Measurements from ENCODE around the gene ASB12.
"Not testable (repeated sequence)": the region's sequence is repeated elsewhere in the genome, so short reads cannot be mapped to it uniquely, and the experiment has no call there.

Gene ASB12, protein sequence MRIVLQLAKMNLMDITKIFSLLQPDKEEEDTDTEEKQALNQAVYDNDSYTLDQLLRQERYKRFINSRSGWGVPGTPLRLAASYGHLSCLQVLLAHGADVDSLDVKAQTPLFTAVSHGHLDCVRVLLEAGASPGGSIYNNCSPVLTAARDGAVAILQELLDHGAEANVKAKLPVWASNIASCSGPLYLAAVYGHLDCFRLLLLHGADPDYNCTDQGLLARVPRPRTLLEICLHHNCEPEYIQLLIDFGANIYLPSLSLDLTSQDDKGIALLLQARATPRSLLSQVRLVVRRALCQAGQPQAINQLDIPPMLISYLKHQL

DNA sequence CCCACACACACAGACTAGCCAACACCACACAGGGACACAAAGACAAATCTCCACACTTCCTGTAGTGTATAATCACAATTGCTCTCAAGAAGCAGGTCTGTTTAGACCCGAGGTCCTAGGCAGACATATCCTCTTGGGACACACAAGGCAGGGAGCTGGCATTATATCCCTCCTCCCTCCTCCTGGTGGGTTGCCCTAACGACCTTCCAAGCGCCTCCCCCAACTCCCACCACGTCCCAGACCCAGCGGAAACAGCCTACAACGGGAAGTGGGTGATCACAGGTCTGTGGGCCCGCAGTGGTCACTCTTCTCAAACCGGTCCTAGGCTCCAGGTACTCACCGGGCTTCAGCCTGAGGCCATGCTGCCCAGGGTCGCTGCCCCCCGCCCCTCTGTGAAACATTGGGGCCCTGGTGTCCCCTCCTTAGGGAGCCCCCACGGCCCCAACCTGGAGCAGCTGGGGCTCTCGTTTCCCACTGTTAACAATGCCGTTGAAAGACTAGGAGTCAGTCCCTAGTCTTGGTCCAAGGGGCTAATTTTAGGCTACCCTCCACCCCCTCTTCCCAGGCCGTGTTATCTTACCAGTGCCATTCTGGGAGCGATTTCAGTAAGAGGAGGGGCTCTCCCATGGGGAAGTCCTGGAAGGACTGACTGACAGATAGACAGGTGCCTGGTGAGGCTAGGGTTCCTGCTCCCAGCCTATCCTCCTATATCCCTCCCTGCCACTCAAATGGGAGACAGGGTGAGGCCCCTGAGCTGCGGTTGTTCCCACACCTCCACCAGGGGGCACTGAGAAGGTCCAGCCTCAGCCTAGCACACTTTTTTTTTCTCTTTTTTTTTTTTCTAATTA, at the start of gene ASB12:
Gene ASB12, minus strand, starts transcription at position 485 of the 848 bp plus-strand sequence. CDS start 4,957 bp downstream, outside the sequence.
- ATAC-seq: no peak
- DNase-seq: no peak

DNA sequence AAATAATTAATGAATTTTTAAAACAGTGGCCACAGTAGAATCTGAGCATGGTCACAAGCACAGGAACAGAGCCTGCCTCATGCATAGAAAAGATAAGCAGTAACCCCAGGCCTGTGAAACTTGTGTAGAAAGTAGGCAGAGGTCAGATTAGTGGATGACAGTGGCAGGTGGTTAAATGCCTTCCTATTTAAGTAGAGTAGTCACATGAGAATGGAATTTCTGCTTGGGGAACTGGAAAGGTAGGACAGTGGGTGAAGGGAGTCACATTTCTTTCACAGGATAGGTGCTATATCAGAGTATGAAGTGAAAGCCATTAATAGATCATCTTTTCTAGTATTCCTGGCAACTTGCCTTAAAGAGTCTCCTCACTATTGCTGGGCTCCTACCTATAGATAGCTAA, 34.9 kb upstream of the ASB12 start:
- no peak for ATAC-seq
- no peak for DNase-seq

DNA sequence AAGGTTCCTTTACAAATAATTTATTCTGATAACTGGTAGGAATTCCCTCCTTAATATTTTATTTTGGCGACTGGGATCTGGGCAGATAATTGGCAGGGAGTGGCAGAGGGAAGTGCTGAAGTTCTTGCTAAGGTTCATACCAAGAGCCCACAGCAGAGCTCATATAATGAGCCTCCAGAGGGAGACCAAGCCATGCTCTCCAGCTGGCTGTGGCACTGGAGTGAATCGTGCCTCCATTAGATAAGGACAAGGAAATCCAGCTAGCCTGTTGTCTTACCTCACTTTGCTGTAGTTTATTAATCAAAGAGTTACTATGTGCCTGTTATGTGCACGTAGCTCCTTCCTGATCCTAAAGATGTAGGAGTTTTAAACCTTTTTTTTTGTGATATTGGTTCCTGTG, 1.3 kb downstream of the ASB12 start:
- no peak for DNase-seq

DNA sequence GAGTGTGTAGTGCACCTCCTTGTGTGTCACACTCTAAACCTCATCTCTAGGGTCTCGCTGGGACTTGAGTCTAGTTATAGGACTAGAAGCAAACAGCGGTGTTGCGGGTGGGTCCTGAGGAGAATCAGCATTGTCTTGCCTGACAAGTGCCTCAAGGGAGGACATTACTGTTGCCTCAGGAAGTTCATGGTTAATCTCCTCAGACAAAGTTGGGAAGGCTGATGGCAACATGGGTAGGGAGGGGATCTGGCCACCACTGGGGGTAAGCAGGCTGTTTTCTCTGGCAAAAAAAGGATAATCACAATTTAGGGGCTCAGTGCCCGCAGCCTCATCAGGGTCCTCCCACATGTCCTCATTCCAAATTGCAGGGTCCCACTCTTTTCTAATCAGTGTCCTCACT, 12.4 kb downstream of the ASB12 start:
- no peak for DNase-seq
- ATAC-seq: no peak

More for the DNA sequence above, 1.3 kb downstream of the ASB12 start:
- ATAC-seq: no peak

DNA sequence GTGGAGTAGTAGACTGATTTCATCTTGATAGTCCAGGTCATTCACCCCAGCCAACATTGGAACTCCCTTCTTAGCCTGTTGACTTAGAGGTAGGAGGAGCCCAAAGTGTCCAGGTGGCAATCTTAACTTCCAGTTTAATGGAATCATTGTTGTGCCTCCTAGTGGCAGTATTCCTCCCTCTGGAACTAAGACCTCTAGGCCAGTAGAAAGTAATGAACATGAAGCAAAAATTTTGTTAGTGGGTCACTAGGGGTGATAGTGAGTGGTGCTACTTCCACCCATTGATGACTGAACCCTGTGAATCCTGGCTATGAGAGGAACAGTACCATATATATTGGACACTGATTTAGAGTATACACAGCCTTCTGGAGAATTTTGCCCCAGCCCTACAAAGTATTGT, 16.4 kb downstream of the ASB12 start:
- not testable (repeated sequence) for ATAC-seq, DNase-seq

DNA sequence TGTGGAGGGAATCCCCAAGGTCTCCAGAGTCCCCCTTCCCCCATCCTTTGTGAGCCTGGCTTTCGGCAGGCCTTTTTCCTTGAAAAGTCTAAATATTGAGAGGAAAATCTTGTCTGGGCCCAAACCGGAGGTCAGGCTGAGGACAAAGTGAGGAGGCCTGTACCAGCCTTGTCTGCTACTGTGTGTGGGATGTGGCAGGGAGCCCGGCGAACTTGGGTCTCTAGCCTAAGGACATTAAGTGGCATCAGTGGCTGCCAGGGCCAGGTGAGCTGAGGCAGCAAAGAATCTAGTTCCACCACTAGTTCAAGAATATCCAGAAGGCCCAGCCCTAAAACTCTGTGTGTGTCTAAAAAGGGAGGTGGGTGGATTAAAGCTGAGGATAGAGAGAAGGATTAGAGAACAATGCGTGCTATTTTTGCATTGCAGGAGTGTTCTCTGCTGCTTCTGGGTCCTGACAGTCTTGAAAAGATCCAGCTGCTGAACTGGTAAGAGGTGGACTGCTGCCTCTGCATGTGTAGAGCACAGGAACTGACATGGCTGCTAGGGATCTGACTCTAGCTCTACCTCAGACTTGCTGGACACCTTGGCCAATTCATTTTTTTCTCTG, 23.7 kb downstream of the ASB12 start:
- DNase-seq (no peak), ATAC-seq (no peak)

DNA sequence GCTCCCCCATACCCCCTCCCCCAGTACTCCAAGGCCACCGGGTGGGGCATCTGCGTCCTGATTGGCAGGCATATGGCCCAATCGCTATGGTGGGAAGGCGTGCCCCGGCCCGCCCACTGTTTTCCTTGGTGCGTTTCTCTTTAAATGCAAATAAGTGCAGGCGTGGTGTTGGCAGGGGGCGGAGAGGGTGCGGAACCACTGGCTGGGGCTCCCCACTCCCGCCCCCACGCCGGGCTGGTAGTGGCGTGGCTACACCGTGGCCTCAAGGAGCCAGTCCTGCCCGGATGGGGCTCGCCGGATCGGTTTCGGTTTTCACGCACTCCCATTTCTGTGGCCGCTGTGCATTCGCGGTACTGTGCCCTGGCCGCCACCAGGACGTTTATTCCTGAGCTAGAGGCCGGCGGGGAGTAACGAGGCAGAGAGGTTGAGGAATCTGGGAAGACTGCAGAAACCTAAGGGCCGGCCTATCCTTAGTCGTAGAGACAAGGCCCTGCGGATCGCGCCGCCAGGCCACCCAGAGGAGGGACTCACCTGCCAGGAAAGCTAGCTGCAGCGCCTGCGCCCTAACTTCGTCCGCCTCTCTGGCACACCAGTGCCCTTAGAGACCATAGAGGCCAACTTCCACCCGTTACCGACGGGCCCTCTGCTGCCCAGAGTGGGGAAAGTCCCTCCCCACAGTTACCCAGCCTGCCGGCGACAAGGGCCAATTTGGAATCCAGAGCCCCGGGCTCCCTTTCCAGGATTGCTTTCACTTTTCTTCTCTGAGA, 24.5 kb downstream of the ASB12 start:
- DNase-seq (peak; percentile 85), ATAC-seq (peak; percentile 87)

DNA sequence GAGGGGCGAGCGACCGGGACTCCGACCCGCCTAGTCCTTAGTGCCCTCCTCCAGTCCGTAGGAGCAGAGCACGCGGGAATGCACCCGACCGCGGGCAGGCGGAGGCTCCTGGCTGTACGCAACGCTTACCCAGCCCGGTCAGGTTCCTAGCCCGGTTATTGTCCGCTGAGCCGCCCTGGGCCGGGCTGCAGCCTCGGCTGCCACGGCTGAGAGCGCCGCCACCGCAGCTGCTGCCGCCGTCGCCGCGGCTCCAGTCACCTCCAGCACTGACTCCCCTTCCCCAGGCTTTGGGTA, 25.0 kb downstream of the ASB12 start, which contains the start of gene AMER1:
Gene AMER1, minus strand, starts transcription at position 268 of the 294 bp plus-strand sequence. CDS start 12,422 bp downstream, outside the sequence.
- ATAC-seq: peak; percentile 66

DNA sequence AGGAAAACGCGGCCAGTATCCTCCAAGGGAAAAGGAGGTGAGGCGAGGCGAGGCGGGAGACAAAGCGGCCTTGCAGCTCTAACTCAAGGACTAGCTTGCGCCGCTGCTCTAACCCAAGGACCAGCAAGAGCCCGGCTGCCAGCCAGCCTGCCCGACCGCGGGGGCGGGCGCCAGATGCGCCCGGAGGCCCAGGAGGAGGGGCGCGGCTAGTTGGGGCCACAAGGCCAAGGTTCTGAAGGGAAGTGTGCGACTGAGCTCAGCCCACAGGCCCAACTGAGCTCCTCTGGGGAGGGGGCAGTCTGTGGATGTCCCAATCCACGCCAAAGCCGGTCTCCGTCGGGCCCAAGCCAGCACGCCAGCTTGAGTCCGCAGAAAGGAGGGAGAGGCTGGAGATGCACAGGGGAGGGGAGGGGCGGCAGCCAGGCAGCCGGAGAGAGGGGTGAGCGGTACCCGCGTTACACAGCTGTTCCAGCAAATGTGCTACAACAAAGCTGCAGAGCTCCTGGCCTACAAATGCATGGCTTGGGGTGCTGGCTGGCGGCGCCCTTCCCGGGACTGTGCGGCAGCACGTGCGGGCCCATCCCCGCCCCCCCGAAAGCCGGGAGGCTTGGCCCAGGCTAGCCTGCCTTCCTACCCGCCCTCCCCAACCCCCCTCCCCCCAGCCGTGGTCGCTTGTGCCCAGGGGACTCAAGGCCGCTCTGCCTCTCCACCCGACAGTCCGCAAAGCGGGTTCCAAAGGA, 25.5 kb downstream of the ASB12 start:
- ATAC-seq: no peak
- peak; percentile 12 for DNase-seq

More for the DNA sequence above, 25.0 kb downstream of the ASB12 start, which contains the start of gene AMER1:
- DNase-seq: no peak

DNA sequence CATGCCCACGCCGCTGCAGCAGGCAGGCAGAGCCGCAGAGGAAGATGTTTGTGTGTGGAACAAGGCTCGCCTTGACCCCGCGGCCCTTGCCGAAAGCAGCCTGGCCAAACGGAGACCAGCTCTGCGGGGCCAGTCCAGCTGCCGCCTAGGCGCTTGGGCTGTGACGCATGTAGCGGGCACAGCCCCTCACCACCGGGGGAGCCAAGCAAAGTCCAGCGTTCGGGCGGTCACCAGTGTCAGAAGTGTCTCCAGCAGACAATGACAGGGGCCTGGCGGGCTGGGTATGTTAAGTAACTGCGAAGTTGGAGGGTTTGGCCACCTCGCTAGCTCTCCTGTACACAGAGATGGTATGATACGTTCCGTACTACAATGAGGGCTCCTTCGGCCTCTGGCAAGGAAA, 26.2 kb downstream of the ASB12 start:
- ATAC-seq: no peak
- DNase-seq: peak; percentile 4

DNA sequence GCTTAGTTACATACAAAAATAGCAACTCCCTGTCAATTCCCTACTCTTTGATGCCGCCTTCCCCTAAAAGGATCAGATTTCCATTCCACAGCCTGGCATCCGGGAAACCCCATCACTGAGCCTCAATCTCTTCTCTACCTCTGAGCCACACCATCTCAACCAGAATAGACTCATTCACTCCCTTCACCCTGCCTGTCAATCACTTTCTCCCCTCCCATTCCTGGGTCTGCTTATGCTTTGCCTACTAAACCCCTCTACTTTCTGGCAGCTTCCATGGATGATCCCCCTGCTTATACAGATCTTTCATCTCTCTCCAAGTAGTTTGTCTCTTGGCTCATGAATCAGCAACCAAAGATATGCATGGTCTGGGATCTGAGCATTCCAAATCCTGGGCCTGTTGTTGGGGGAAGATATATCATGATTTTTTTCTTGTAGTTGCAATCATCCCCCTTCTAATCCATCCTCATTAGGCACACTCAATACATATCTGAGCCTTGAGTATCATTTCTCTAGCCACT, 27.5 kb downstream of the ASB12 start:
- no peak for ATAC-seq
- DNase-seq: no peak

DNA sequence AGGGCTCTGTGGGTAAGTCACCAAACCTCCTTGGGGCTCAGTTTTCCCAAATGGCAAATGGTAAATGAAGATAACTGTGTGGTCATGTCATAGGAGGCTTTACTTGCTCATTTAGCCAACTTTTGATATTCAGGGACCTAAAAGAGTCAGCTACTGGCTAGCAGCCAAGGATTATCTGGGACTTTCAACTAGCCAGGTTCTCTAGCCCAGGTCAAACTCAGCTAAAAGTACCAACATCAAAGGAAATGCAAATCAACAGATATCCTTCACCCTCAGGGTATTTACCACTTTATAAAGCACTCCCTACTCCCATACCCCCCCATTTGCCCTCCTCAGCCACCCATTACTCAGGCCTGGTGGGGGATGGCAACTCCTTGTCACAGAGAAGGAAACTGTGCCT, 32.4 kb downstream of the ASB12 start:
- no peak for ATAC-seq
- DNase-seq: no peak

DNA sequence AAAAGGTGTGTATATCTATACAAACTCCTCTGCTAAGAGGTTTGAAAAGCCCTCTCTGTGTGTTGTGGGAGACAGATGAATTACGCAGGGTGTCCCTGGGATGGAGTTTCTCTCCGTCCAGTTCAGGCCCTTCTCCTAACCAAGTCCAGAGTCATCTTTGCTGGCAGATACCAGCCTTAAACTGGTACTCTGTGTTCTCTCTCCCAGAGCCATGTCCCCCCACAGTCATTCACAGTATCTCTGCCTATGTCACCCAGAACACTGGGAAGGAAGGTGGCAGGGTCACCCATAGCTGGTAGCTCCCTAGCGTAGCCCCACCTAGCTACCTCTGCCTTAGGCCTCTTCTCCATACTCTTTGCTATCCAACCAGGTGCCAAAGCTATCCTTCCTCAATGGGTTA, 33.8 kb downstream of the ASB12 start:
- DNase-seq (no peak), ATAC-seq (no peak)

DNA sequence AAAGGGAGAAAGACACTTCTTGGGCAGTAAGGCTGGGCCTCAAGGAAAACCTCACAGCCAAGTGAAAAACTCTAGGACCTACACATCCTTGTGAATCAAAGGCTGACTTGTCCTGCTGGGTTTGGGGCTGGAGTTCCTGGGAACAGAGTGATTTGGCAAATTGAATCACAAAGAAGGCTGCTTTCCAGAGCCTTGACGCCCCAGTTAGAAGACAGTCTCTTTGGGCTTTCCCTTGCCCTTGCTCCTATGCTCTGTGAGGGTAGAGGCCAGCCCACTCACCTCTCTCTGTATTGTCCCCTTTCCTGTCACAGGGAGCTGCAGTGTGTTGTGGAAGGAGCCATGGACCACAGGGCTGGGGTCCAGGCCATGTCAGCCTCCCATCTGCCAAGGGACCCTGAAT, 34.5 kb downstream of the ASB12 start:
- no peak for ATAC-seq
- no peak for DNase-seq

DNA sequence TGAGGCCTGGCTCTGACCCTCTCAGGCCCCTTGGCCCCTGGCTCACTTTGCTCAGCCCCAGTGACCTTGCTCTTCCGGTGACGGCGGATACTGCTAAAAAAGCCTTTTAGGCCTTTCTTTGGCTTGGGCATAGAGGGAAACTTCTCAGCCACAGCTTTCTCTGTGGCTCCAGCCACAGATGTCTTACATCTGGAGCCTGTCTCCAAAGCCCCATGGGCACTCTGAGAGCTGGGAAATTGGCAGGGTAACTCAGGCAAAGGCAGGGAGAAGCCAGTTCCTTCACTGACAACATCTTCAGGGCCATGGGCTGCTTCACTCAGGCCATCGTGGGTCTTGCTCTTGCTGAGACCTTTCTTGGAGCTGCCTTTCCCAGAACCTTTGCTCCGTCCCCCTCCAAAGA, 37.7 kb downstream of the ASB12 start:
- ATAC-seq (no peak), DNase-seq (no peak)

DNA sequence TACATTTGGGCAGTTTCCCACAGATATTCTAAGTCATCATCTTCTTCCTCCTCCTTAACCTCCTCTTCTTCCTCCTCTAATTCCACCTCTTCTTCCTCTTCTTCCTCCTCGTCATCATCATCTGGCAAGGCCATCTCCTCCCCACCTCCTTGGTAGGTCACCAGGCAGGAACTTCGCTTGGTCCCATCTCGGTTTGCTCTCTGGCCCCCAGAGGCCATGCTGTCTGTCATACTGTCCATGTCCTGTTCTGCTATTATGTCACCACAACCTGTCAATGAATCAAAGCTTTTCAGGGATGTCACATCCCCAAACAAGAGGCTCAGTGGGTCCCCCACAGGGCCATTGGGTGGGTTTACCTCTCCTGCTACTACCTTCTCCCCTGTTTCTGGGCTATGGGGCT, 38.4 kb downstream of the ASB12 start:
- ATAC-seq: no peak
- no peak for DNase-seq

DNA sequence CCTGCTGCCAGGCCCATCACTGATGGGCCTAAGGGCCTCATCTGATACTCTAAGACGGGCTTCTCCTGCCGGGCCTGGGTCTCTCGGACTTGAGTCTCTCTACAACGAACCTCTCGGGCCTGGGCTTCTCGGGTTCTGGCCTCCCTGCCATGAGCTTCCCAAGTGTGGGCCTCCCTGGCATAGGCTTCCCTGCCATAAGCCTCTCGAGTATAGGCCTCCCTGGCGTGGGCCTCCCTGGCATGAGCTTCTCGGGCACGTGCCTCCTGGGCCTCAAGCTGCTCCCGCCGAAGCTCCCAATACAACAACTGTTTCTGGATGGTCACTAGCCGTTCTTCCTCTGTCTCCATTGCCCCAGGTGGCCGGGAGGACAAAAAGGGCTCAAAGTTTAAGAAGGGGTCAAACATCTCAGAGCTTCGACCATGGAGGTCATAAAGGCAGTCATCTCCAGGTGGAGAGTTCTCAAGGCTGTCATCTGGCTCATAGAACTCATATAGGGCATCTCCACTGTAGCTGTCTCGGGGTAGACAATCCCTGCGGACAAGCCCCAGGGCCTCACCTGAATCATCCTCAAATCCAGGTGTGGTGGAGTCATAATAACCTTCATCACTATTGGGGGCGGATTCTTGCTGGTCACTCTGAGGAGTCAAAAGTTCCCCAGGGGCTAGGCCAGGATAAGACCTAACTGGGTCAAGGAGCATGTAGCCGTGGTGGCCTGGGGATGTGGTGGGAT, 39.0 kb downstream of the ASB12 start:
- DNase-seq (no peak), ATAC-seq (no peak)

DNA sequence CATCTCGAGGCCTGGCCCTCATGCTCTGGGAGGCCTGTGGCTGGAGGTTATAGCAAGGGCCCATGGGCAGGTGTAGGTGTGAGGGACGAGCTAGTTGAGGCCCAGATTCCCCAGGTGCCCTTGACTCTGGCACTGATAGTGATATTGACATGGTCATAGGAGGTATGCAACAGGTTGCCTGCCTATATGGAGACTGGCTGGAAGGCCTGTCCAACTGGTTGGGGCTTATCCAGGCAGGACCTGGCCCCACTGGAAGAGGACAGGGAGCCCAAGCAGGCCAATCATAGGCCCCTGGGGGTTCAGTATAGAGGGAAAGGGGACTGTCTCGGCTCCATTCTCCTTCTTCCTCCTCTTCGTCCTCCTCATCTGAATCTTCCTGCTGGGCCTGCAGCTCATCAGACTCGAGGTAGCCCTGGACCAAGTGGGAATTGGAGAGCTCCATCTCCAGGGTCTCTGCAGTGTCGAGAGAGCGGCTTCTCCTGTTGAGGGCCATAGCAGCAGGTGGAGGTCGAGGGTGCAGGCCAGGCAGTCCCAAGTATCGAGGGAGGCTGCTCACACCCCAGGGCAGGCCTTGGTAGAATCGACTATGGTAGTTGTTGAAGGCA, 40.2 kb downstream of the ASB12 start:
- DNase-seq (no peak), ATAC-seq (no peak)

DNA sequence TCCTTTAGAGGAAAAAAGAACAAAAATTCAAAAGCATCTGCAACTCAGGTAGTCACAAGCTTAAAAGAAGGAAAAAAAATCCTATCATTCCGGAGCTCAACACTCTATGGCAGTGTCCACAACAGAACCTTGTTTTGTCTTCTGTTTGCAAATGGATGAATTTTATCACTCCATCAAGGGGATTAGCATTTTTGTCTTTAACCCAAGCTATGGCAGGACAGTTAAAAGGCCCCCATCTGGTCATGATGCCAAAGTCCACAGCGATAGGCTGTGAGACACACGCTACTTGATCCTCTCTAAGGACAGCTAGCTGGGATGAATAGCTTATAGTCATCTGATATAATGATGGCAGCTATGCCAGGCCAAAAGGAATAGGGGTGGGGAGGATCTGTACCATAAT, 41.5 kb downstream of the ASB12 start:
- ATAC-seq: no peak

DNA sequence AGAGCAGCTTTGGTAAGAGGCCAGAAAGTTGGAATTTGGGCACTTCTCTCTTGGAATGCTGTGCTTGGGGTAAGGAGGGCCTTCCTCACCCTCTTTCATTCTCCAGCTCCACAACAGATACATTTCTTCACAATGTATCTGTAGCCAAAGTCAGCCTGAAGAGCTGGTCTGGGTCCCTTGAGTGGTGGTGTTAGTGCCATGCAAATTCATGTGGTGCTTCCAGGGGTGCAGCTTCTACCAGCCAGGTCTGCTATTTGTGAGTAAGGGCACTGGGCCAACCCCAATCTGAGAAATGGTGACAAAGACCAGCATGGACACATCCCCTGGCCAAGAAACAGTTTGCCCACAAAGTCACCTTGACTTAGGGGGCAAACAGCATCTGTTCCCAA, 42.7 kb downstream of the ASB12 start:
- DNase-seq: no peak
- ATAC-seq: no peak

More for the DNA sequence above, 41.5 kb downstream of the ASB12 start:
- no peak for DNase-seq
